ENCODE data around the gene KCNV2. TPM values are rescaled to one million over a fixed set of nuclear protein-coding genes. Genes with fewer than 3 reads are reported as not detected.

The KCNV2 gene
- total RNA-seq: not detected in 2 replicates

- CTCF ChIA-PET: no interaction called here
- Mint-ChIP-seq H3K4me1 (no peaks in the 10 kb centered on the region), H3K4me3 (no peak within 1 kb of the TSS), H3K36me3 (ENCODE audit: low read depth) (peaks cover 4% of the 10 kb centered on the region), H3K9me3 (peaks cover 8% of the 10 kb centered on the region), H3K27ac (no peak within 1 kb of the TSS), H3K27me3 (no peaks in the 10 kb centered on the region)
- no peak for TF ChIP-seq CTCF (IDR thresholded peaks at IDR 0.05)
- no peak for ATAC-seq (ENCODE audit: low read depth)
- POLR2A ChIA-PET: no interaction called here
- intact Hi-C loops (cut with micrococcal nuclease): no loop called here
- no peak for DNase-seq
Measured at GRCh38 chr9:2717385-2717784, at the start of gene KCNV2. TSS of gene KCNV2 (plus strand) at chr9:2717510. CDS start at chr9:2717740, 230 bp downstream.

- H3K4me1 Mint-ChIP-seq: no peaks in the 10 kb centered on the region
- no peak for TF ChIP-seq CTCF (IDR thresholded peaks at IDR 0.05)
- no peaks in the 10 kb centered on the region for H3K9me3 Mint-ChIP-seq
- no peak overlapping the region for H3K4me3 Mint-ChIP-seq
- ChIA-PET CTCF (no interaction called here), POLR2A (no interaction called here)
- no peaks in the 10 kb centered on the region for H3K27me3 Mint-ChIP-seq
- no peaks in the 10 kb centered on the region for H3K36me3 Mint-ChIP-seq (ENCODE audit: low read depth)
- intact Hi-C loops (cut with micrococcal nuclease): no loop called here
- no peak overlapping the region for H3K27ac Mint-ChIP-seq
- ATAC-seq (ENCODE audit: low read depth) (no peak), DNase-seq (no peak)
Measured at GRCh38 chr9:2673161-2673560, 44.1 kb upstream of the KCNV2 start.

- POLR2A ChIA-PET: no interaction called here
- no peak overlapping the region for H3K27ac Mint-ChIP-seq
- H3K4me1 Mint-ChIP-seq: no peaks in the 10 kb centered on the region
- no peak overlapping the region for H3K4me3 Mint-ChIP-seq
- no peaks in the 10 kb centered on the region for H3K9me3 Mint-ChIP-seq
- no peaks in the 10 kb centered on the region for H3K27me3 Mint-ChIP-seq
- H3K36me3 Mint-ChIP-seq (ENCODE audit: low read depth): no peaks in the 10 kb centered on the region
- DNase-seq (no peak), ATAC-seq (ENCODE audit: low read depth) (no peak)
- CTCF ChIA-PET: no interaction called here
- intact Hi-C loops (cut with micrococcal nuclease): no loop called here
- TF ChIP-seq CTCF (IDR thresholded peaks at IDR 0.05): no peak
Measured at GRCh38 chr9:2674141-2674824, 43.0 kb upstream of the KCNV2 start.

- Mint-ChIP-seq H3K4me3 (no peak overlapping the region), H3K27ac (no peak overlapping the region), H3K36me3 (ENCODE audit: low read depth) (no peaks in the 10 kb centered on the region), H3K27me3 (peaks cover under 1% of the 10 kb centered on the region), H3K9me3 (no peaks in the 10 kb centered on the region), H3K4me1 (no peaks in the 10 kb centered on the region)
- intact Hi-C loops (cut with micrococcal nuclease): no loop called here
- no peak for TF ChIP-seq CTCF (IDR thresholded peaks at IDR 0.05)
- ChIA-PET POLR2A (no interaction called here), CTCF (no interaction called here)
- ATAC-seq (ENCODE audit: low read depth): no peak
- DNase-seq: no peak
Measured at GRCh38 chr9:2675834-2676233, 41.5 kb upstream of the KCNV2 start.

GRCh38 chr9:2676466-2676865 lies 40.8 kb upstream of the KCNV2 start:
- H3K27me3 Mint-ChIP-seq: peaks cover 3% of the 10 kb centered on the region
- DNase-seq (no peak), ATAC-seq (ENCODE audit: low read depth) (no peak)
- no peaks in the 10 kb centered on the region for H3K9me3 Mint-ChIP-seq
- TF ChIP-seq CTCF (IDR thresholded peaks at IDR 0.05): no peak
- H3K4me1 Mint-ChIP-seq: no peaks in the 10 kb centered on the region
- POLR2A ChIA-PET: no interaction called here
- no peak overlapping the region for H3K27ac Mint-ChIP-seq
- intact Hi-C loops (cut with micrococcal nuclease): no loop called here
- CTCF ChIA-PET: no interaction called here
- H3K4me3 Mint-ChIP-seq: no peak overlapping the region
- H3K36me3 Mint-ChIP-seq (ENCODE audit: low read depth): no peaks in the 10 kb centered on the region
